ENCODE measurements around the gene DIP2A. TPM values are rescaled to one million over a fixed set of nuclear protein-coding genes. Genes with fewer than 3 reads are reported as not detected.
"Not testable (repeated sequence)": the region's sequence is repeated elsewhere in the genome, so short reads cannot be mapped to it uniquely, and the experiment has no call there.

Gene DIP2A
- total and polyA plus RNA-seq, 3 donors from 2014 or later = 42.5 to 104 (median 94.3) TPM

DNA sequence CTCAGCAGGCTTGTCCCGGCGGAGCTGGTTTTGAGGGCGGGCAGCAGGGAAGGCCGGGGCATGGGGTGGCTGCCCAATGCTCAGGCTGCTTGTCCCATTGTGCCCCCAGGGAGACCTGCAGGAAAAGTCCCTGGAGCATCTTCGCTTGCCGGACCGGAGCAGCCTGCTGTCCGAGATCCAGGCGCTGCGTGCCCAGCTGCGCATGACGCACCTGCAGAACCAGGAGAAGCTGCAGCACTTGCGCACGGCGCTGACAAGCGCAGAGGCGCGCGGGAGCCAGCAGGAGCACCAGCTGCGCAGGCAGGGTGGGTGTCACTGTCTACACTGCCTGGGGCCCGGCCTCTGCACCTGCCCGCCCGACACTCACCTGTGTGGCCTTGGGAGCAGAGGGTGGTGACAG is 30.4 kb upstream of the DIP2A start:
- Histone ChIP-seq H3K27me3 (no peaks in the 10 kb centered on the region), H3K4me3 (no peak overlapping the region), H3K9me3 (no peaks in the 10 kb centered on the region), H3K4me1 (no peaks in the 10 kb centered on the region), H3K27ac (no peak overlapping the region), H3K36me3 (ENCODE audit: low read depth, missing control alignments) (no peaks in the 10 kb centered on the region)
- intact Hi-C loops (cut with DNase I; ENCODE audit: low total_unique reads) = no loop called here
- WGBS, 2 donors = 96% methylated on average over 17 to 23 of the region's 23 CpGs
- TF ChIP-seq, protein P1, sequence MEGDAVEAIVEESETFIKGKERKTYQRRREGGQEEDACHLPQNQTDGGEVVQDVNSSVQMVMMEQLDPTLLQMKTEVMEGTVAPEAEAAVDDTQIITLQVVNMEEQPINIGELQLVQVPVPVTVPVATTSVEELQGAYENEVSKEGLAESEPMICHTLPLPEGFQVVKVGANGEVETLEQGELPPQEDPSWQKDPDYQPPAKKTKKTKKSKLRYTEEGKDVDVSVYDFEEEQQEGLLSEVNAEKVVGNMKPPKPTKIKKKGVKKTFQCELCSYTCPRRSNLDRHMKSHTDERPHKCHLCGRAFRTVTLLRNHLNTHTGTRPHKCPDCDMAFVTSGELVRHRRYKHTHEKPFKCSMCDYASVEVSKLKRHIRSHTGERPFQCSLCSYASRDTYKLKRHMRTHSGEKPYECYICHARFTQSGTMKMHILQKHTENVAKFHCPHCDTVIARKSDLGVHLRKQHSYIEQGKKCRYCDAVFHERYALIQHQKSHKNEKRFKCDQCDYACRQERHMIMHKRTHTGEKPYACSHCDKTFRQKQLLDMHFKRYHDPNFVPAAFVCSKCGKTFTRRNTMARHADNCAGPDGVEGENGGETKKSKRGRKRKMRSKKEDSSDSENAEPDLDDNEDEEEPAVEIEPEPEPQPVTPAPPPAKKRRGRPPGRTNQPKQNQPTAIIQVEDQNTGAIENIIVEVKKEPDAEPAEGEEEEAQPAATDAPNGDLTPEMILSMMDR (IDR thresholded peaks at IDR 0.05) = no peak
- no peak for TF ChIP-seq POLR2A (IDR thresholded peaks at IDR 0.05)
- DNase-seq = no peak

DNA sequence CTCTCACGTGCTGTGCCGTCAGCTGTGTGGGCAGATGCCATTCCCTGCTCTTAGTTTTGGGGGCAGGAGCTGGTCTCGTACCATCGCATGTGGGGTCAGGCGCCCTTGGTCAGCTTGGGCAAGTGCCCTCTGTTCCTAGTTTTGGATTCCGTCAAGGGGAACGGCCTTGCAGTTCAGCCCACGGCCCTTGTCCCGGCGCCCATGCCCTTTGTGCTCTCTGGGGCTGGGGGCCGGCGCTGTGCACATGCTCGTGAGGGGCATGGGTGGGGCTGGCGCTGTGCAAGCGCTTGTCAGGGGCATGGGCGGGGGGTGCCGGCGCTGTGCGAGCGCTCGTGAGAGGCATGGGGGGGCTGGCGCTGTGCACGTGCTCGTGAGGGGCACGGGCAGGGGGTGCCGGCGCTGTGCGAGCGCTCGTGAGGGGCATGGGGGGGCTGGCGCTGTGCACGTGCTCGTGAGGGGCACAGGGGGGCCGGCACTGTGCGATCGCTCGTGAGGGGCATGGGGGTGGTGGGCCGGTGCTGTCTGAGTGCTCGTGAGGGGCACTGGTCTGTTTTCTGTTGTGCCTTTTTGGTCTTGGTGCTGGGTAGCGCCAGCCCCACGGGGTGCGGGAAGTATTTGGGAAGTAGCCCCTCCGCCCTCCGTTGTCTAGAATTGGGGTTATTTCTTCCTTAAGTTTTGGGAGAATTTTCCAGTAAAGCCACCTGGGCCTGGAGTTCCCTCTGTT is 29.5 kb upstream of the DIP2A start:
- Histone ChIP-seq H3K4me3 (no peak overlapping the region), H3K36me3 (ENCODE audit: low read depth, missing control alignments) (no peaks in the 10 kb centered on the region), H3K27ac (no peak overlapping the region), H3K9me3 (no peaks in the 10 kb centered on the region), H3K4me1 (no peaks in the 10 kb centered on the region), H3K27me3 (no peaks in the 10 kb centered on the region)
- intact Hi-C loops (cut with DNase I; ENCODE audit: low total_unique reads) = no loop called here
- DNase-seq = no peak
- TF ChIP-seq POLR2A (IDR thresholded peaks at IDR 0.05) = no peak
- TF ChIP-seq, protein P1 (IDR thresholded peaks at IDR 0.05) = no peak
- WGBS, 2 donors = 92 to 96% methylated on average over 30 to 44 of the region's 44 CpGs

DNA sequence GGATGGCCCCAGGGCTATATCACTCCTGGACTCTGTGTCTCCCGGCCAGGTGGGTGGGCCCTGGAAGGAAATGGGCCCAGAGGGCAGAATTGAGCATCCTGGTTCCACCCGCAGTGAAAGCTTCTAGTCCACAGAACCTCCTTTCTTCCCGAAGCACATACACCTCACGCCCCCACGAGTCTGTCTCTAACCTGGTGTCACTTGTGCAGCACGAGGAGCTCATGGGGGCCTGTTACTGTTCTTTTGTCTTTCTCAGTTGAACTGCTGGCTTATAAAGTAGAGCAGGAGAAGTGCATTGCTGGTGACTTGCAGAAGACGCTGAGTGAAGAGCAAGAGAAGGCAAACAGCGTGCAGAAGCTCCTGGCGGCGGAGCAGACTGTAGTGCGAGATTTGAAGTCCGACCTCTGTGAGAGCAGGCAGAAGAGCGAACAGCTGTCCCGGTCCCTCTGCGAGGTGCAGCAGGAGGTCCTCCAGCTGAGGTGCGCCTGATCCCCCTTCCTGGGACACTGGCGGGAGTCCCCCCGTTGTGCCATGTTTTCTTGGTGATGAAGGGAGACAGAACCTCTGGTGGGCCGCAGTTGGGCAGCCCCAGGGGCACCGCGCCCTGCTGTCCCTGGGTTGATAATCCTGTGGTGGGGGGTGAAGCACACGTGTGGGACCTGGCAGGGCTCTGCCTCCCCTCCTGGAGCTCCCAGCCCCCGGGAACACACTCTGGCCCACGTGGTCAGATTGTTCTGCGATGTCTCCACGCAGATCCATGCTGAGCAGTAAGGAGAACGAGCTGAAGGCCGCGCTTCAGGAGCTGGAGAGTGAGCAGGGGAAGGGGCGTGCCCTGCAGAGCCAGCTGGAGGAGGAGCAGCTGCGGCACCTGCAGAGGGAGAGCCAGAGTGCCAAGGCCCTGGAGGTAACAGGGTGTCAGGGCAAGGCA is 28.7 kb upstream of the DIP2A start:
- no peak overlapping the region for H3K27ac ChIP-seq
- no peak overlapping the region for H3K4me3 ChIP-seq
- DNase-seq = no peak
- no peaks in the 10 kb centered on the region for H3K4me1 ChIP-seq
- H3K27me3 ChIP-seq = no peaks in the 10 kb centered on the region
- no peaks in the 10 kb centered on the region for H3K9me3 ChIP-seq
- no peak for TF ChIP-seq POLR2A (IDR thresholded peaks at IDR 0.05)
- TF ChIP-seq, protein P1 (IDR thresholded peaks at IDR 0.05) = no peak
- 89 to 93% methylated on average over 23 to 31 of the region's 31 CpGs for WGBS, 2 donors
- intact Hi-C loops (cut with DNase I; ENCODE audit: low total_unique reads) = no loop called here
- H3K36me3 ChIP-seq (ENCODE audit: low read depth, missing control alignments) = no peaks in the 10 kb centered on the region

DNA sequence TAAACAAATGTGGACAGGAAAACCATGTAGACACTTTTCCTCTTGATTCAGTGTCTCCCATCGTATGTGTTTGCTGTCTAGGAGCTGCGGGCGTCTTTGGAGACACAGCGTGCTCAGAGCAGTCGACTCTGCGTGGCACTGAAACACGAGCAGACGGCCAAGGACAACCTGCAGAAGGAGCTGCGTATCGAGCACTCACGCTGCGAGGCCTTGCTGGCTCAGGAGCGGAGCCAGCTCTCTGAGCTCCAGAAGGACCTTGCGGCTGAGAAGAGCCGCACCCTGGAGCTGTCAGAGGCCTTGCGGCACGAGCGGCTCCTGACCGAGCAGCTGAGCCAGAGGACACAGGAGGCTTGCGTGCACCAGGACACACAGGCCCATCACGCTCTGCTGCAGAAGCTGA is 27.2 kb upstream of the DIP2A start:
- no peaks in the 10 kb centered on the region for H3K4me1 ChIP-seq
- DNase-seq = peak; percentile 36
- TF ChIP-seq POLR2A (IDR thresholded peaks at IDR 0.05) = no peak
- H3K9me3 ChIP-seq = no peaks in the 10 kb centered on the region
- no peaks in the 10 kb centered on the region for H3K27me3 ChIP-seq
- H3K36me3 ChIP-seq (ENCODE audit: low read depth, missing control alignments) = no peaks in the 10 kb centered on the region
- 88 to 89% methylated on average over 16 to 21 of the region's 21 CpGs for WGBS, 2 donors
- H3K27ac ChIP-seq = no peak overlapping the region
- intact Hi-C loops (cut with DNase I; ENCODE audit: low total_unique reads) = no loop called here
- no peak overlapping the region for H3K4me3 ChIP-seq

DNA sequence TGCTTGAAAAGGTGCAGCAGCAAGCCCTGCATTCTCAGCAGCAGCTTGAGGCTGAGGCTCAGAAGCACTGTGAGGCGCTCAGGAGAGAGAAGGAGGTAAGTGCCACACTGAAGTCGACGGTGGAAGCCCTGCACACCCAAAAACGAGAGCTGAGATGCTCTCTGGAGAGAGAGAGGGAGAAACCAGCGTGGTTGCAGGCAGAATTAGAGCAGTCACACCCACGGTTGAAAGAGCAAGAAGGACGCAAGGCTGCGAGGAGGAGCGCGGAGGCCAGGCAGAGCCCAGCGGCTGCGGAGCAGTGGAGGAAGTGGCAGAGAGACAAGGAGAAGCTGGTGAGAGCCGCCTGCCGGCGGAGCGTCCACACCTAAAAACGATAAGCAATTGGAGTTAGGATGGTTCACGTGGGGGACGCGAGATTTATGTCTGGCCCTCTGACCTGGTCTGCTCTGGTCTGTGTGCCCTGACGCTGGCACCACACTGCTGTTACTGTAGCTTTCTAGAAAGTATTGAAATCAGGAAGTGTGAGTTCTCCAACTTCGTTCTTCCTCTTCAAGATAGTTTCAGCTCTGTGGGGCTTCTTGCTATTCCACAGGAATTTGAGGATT is 26.7 kb upstream of the DIP2A start:
- WGBS, 2 donors = 76 to 83% methylated on average over 22 of the region's 22 CpGs
- H3K27me3 ChIP-seq = no peaks in the 10 kb centered on the region
- no peak overlapping the region for H3K4me3 ChIP-seq
- H3K9me3 ChIP-seq = no peaks in the 10 kb centered on the region
- peak; percentile 36 for DNase-seq
- H3K36me3 ChIP-seq (ENCODE audit: low read depth, missing control alignments) = no peaks in the 10 kb centered on the region
- H3K27ac ChIP-seq = no peak overlapping the region
- intact Hi-C loops (cut with DNase I; ENCODE audit: low total_unique reads) = no loop called here
- TF ChIP-seq POLR2A (IDR thresholded peaks at IDR 0.05) = no peak
- TF ChIP-seq, protein P1 (IDR thresholded peaks at IDR 0.05) = no peak
- H3K4me1 ChIP-seq = no peaks in the 10 kb centered on the region

DNA sequence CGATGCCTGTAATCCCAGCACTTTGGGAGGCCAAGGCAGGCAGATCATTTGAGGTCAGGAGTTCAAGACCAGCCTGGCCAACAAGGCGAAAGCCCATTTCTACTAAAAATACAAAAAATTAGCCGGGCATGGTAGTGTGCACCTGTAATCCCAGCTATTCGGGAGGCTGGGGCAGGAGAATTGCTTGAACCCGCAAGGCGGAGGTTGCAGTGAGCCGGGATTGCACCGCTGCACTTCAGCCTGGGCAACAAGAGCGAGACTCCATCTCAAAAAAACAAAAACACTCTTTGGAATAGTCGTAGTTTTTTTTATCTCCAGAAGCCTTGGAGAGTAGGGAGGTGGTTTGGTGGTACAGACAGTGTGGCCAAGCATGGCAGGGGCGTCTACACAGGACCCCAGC is 25.6 kb upstream of the DIP2A start:
- DNase-seq; H3K4me1 ChIP-seq; intact Hi-C loops (cut with DNase I; ENCODE audit: low total_unique reads); H3K9me3 ChIP-seq; H3K27ac ChIP-seq; H3K4me3 ChIP-seq; H3K36me3 ChIP-seq (ENCODE audit: low read depth, missing control alignments); H3K27me3 ChIP-seq: not testable (repeated sequence)
- 91 to 92% methylated on average over 11 of the region's 11 CpGs for WGBS, 2 donors
